ENCODE data around the gene IGSF1.

- TF ChIP-seq POLR2A (IDR thresholded peaks at IDR 0.05) (no peak), CTCF (IDR thresholded peaks at IDR 0.05 in 8 of 11, conservative IDR thresholded peaks at IDR 0.05 in 3 of 11) (no peak), POLR2AphosphoS5 (IDR thresholded peaks at IDR 0.05) (no peak)
Observed at GRCh38 chrX:131317326-131317725, 28.2 kb upstream of the IGSF1 start.
